ENCODE measurements around the gene STYXL1.

DNA sequence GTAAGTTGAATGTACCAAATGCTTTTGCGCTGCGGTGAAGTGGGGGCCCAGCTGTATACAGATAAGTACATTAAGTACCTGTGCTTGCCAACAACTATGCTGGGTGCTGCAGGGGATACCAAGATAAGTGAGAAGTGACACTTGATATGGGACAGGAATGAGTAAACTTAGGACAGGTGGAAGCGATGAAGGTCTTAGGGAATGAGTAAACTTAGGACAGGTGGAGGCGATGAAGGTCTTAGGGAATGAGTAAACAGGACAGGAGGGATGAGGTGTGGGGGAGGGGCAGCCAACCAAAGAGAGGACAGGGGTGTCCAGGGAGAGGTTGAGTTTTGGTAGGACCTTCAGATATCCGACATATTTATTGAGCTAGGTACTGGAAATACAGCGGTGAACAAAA is 1.5 kb upstream of the STYXL1 start:
- no peak for TF ChIP-seq POLR2AphosphoS5 (IDR thresholded peaks at IDR 0.05; ENCODE audit: low read depth, low read length)
- no peak for TF ChIP-seq POLR2A (IDR thresholded peaks at IDR 0.05; ENCODE audit: low read depth, low read length)

Data from GM12892 (cell line).